GM19463 (cell line): ENCODE results near the gene IGSF8.

Source experiments
- ATAC-seq: cut with Tn5 transposase; IDR thresholded peaks from one replicate; pipeline ENCODE4 v1.9.1; 2021; ENCODE audit warnings: mild to moderate bottlenecking, moderate library complexity; ENCODE audit not compliant: unreplicated experiment

The IGSF8 gene, protein sequence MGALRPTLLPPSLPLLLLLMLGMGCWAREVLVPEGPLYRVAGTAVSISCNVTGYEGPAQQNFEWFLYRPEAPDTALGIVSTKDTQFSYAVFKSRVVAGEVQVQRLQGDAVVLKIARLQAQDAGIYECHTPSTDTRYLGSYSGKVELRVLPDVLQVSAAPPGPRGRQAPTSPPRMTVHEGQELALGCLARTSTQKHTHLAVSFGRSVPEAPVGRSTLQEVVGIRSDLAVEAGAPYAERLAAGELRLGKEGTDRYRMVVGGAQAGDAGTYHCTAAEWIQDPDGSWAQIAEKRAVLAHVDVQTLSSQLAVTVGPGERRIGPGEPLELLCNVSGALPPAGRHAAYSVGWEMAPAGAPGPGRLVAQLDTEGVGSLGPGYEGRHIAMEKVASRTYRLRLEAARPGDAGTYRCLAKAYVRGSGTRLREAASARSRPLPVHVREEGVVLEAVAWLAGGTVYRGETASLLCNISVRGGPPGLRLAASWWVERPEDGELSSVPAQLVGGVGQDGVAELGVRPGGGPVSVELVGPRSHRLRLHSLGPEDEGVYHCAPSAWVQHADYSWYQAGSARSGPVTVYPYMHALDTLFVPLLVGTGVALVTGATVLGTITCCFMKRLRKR

DNA sequence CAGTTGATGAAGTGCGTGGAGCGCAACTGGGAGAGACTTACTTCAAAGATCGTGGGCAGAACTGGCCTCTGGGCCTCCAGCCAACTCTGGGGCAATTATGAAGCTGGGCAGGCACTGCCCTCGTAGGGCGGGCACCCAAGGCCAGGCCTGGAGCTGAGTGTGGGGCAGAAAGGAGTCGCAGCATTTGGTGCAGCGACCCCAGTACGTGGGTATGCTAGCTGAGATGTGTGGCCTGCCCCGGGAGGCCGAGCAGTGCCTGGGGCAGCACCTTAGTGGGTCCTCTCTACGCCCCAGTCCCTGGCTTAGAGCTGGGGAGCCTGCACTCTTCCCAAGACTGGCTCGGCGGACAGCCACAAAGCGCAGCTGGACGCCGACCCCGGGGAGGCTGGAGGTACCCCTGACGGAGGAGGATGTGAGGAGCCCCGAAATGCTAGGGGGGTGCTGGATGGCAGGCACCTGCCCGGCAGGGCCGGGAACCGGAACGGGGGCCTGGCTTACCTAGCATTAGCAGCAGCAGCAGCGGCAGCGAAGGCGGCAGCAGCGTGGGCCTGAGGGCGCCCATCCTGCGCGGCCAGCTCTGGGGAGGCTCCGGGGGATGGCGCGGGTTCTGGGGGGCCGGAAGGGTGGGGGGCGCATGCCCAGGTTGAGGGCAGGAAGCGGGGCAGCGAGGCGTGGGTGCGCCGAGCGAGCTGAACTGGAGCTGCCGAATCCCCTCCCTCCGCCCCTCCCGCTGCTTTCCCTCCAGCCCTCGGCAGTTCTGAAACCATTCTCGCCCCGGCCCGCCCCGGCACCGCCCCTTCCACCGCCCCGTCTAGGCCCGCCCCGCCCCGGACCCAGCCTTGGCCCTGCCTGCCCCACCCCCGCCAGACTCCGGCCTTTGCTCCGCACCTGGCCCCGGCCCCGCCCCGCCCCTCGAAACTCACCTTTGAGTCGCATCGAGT, at the start of gene IGSF8:
IGSF8 (minus strand) TSS at position 709 of the 941 bp plus-strand sequence; CDS start at position 562, 147 bp downstream.
- peak; percentile 52 for ATAC-seq

DNA sequence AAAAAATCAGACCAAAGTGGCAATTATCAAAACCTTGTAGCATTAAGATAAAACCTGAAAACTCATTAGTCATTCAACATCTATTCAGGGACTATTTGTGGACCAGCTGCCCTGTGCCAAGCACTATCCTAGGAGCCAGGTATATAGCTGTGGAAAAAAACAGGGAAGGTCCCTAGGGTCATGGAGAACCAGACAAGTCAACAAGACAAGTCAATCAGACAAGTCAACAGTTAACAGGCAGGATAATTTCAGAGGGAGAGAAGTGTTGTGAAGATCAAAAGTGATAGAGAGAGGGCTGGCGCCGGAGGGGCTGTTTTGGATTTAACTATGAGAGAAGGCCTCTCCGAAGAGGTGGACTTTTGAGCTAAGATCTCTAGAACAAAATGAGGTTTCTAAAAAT, 49.7 kb upstream of the IGSF8 start:
- ATAC-seq = no peak

DNA sequence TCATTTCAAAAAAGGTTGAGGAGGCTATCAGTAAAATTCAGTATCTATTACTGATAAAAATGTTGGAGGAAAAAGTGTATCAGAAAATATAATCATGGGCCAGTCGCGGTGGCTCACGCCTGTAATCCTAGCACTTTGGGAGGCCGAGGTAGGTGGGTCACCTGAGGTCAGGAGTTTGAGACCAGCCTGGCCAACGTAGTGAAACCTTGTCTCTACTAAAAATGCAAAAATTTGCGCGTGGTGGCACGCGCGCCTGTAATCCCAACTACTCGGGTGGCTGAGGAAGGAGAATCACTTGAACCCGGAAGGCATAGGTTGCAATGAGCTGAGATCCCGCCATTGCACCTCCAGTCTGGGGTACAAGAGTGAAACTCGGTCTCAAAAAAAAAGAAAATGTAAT, 47.7 kb upstream of the IGSF8 start:
- no peak for ATAC-seq

DNA sequence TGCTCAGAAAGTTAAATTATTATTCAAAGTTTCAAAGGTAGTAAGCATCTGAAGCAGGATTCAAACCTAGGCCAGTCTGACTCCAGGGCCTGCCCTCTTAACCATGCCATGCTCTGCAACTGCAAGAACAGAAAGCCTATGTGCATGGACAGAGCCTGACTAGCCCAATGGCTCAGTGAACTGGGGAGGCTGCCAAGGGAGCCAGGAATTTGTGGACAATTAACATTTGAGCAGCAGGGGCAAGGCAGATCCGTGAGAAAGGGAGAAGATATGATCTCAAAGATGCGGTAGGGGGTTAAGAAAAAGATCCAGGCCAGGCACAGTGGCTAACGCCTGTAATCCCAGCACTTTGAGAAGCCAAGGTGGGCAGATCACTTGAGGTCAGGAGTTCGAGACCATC, 46.5 kb upstream of the IGSF8 start:
- ATAC-seq = no peak

DNA sequence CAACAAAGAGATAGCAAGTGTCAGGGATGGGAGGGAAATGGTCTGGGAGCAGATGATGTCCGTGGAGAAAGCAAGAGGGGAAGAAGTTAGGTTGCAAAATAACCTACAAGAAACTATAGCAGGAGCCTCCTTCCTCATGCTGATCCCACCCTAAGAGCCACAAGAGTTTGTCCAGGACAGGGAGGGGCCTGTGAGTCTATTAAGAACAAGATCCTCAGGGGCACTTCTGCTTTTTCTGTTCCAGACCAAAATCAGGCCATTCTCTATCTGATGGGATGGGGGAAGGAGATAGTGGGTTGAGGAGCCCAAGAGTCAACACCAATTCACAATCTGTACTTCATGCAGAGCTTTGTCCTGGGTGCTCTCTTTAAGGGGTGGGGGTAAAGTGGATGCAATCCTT, 45.3 kb upstream of the IGSF8 start:
- no peak for ATAC-seq

DNA sequence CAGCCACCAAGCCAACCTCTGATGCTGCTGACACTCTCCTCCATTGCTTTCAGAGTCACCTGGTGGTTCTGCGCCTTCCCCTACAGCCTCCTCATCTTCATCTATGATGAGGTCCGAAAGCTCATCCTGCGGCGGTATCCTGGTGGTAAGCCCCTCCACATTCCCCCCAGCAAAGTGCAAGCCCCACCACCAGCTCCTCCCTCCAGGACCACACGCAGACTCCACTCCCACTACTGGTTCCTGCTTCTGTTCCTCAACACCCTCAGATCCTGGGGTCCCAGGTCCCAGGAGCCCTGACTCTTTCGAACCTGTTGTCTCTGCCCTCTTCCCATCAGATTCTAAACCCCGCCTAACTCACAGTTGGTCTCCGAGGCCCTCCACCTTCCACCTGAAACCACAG, 41.4 kb upstream of the IGSF8 start:
- ATAC-seq = no peak

DNA sequence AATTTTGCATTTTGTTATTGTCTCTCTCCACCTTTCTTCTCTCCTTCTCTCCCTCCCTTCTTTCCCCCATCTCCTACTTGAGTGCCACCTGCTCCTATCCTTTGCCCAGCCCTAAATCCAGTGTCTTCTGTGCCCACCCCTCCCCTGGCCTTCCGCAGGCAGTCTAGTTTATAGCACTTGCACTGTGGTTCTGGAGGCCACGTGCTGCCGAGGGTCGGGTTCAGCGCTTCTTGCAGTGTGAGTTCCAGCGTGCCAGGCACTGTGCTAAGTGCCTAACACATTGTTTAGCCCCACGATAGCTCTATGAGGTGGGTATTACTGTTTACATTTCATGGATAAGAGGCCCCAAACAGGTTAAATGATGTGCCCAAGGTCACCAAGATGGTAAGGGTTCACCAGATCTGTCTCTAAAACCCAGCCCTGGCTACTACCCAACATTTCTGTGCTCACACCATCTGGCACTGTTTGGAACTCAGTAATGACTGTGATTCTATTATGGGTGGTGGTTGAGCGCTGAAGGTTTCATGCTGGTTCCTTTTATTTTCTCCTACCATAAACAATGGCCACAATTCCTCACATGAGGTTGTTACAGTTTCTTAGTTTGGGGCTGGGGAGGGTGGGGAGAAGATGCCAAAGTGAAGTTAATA, 38.9 kb upstream of the IGSF8 start:
- no peak for ATAC-seq

DNA sequence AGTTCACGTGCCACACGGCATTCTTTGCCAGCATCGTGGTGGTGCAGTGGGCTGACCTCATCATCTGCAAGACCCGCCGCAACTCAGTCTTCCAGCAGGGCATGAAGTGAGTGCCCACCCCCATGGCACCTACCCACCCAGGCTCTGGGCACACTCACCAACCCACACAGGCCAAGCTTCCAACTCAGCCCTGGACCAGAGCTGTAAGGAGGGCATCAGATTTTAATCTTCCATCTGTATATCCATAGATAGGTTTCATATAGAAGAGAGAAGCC, 38.4 kb upstream of the IGSF8 start:
- no peak for ATAC-seq

DNA sequence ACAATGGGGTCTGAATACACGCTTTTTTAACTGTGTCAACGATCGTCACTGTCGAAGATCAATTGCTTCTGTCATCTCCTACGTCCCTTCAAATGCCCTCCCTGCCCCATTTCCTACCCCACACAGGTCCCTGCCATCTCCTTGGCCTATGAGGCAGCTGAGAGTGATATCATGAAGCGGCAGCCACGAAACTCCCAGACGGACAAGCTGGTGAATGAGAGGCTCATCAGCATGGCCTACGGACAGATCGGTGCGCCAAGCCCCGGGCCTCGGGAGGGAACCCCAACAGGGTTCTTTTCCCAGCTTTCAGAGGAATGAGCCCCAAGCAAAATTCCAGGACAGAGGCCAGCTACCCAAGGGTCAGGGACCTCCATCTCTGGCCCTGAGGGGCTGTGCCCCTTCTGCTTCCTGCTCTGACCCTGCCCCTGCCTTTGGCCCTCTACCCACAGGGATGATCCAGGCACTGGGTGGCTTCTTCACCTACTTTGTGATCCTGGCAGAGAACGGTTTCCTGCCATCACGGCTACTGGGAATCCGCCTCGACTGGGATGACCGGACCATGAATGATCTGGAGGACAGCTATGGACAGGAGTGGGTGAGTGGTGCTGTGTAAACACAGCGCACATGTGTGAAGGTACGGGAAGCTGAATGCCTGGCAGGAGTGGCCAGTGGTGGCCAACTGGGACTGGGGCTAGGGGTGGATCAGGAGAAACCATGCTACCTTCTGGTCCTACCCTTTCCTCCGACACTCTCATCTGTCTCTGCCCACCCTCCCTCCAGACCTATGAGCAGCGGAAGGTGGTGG, 37.9 kb upstream of the IGSF8 start:
- no peak for ATAC-seq

DNA sequence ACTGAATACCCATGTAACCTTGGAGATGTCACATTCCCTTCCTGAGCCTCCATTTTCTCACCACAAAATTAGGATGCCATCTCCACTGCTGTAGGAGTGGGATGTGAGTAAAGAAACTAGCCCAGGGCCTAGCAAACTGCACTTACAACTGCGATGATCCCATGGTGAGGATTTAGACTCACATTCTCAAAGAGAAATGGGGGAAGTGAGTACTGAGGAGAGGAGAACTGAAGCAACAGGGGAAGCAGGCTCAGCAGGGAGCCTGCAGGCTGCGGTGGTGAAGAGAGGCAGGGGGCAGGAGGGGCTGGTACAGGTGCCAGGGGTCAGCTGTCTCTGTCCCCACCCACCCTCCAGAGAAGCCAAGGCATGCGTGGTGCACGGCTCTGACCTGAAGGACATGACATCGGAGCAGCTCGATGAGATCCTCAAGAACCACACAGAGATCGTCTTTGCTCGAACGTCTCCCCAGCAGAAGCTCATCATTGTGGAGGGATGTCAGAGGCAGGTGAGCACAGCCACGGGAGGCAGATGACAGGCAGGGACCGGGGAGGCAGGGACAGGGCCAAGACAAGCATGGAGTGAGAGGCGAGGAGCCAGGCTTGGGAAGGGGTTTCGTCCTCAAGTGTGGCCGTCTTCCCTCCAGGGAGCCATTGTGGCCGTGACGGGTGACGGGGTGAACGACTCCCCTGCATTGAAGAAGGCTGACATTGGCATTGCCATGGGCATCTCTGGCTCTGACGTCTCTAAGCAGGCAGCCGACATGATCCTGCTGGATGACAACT, 36.6 kb upstream of the IGSF8 start:
- no peak for ATAC-seq

DNA sequence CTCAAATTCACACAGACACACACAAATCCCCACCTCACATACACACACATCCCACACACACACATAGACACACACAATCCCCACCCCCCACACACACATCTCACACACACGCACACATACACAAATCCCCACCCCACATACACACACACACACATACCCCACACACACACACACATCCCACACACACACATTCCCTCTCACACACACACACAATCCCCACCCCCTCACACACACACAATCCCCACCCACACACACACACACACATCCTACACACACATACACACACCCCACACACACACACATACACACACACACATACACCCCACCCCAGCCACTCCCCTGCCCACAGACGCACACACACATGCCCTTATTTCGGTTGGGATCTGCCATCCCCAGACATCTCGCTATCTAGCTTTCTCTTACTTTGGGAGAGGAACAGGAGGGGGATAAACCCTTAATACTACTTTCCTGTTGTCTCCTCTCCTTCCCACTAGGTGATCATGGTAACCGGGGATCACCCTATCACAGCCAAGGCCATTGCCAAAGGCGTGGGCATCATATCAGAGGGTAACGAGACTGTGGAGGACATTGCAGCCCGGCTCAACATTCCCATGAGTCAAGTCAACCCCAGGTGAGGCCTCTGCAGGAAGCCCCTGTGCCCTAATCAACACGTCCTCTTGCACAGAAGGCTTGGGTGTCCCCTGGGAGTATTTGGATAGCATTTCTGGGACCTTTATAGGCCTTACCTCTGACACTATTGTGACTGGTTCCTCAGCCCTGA, 35.8 kb upstream of the IGSF8 start:
- no peak for ATAC-seq

DNA sequence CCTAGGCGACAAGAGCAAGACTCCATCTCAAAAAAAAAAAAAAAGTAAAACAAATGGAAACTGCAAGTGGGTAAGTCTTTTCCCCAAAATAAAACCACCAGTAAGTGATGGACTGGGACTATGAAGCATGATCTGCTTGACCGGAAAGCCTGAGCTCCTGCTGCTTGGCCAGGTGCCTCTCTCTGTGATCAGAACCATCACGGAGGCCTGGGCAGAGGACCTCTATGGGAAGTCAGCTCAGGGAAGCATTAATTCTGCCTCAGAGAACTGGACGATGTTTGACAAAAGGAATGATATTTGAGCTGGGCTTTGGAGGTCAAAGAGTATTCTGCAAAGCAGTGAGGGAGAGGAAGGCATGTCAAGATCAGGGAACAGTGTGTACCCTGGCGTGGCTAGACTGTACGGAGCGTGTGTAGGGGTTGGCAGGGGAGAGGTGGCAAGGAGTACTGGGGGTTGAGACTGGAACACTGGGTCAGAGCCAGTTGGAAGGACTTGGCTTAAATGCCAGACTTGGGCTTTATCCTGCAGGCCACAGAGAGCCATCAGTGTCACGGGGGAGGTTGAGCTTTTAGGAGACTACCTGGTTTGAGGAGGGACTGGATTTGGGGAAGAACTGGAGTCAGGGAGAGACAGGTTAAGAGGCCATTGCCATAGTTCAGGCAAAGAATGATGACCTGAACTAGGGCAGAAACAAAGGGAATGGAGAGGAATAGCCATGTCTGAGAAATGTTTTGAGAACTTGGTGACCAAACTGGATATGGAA, 33.6 kb upstream of the IGSF8 start:
- ATAC-seq = no peak

DNA sequence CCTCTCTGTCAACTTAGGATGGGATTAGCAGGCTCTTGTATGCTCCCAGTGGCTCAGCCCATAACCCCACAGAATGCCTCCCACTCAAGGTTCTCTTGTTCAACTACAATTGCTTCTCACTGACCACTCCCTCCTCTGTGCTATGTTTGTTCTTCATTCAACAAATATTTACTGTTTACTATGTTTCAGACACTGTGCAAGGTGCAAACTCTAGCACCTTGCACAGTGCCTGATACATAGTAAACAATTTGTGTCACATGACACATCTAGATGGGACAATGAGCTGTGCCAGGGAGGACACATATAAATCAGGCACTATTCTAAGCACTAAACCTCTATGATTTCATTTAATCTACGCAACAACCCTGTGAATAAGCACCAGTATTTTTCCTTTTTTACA, 32.5 kb upstream of the IGSF8 start:
- no peak for ATAC-seq

DNA sequence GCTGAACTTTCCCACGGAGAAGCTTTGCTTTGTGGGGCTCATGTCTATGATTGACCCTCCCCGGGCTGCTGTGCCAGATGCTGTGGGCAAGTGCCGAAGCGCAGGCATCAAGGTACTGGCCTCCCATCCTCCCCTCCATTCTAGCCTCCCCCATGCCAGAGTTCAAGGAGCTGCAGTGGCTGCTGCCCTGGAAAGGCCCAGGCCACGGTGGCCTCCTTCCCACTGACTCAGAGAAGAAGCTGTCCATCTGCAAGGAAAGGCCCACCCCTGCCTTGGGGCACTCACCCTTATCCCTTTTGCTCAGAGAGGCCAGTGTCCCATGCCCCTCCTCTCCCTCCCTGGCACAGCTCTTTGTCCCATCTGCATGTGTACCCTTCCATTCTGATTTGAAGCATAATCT, 32.1 kb upstream of the IGSF8 start:
- ATAC-seq = no peak

DNA sequence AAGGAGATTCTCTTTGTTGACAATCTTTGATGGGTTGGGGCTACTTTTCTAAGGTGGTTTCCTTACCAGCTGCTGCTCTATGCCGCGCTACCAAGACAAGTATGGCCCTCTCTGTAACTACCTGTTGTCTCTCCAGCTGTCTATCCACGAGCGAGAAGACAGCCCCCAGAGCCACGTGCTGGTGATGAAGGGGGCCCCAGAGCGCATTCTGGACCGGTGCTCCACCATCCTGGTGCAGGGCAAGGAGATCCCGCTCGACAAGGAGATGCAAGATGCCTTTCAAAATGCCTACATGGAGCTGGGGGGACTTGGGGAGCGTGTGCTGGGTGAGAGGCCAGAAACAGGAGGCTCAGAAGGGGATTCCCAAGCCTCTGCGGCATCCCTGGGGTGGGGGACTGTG, 31.5 kb upstream of the IGSF8 start:
- no peak for ATAC-seq

DNA sequence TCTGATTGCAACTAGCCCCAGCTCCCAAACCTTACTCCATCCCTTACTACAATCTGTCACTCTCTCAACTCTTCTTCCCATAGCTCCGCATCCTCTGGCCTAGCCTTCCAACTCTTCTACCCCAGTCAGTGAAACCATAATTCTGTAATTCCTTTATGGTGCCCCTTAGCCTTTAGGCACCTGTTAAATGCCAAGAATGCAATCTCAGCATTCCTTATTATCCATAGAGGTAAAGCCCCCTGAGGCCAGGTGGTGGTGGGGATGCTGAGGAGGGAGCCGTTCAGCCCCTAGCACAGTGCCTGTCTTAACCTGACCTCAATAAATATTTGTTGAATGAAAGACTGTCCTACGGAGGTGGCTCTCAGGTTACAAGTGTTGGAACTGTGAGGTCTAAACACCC, 31.1 kb upstream of the IGSF8 start:
- no peak for ATAC-seq

DNA sequence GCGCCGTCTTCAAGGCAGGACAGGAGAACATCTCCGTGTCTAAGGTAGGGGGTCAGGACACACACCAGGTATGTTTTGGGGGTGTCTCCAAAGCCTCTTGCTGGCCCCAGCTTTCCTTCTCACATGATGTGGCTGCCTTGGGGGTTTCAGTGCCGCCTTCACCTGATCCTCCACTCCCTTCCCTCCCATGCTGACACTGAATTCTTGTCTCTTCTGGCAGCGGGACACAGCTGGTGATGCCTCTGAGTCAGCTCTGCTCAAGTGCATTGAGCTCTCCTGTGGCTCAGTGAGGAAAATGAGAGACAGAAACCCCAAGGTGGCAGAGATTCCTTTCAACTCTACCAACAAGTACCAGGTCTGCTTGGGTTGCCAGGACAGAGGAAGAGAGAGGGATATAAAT, 30.6 kb upstream of the IGSF8 start:
- no peak for ATAC-seq

DNA sequence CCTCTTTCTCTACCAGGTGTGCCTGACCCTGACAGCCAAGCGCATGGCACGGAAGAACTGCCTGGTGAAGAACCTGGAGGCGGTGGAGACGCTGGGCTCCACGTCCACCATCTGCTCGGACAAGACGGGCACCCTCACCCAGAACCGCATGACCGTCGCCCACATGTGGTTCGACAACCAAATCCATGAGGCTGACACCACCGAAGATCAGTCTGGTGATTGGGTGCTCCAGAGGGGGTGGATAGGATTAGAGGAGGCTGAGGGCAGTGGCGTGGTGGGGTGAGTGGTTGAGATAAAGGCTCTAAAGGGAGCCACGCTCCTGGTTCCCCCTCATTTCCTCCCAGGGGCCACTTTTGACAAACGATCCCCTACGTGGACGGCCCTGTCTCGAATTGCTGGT, 30.2 kb upstream of the IGSF8 start:
- ATAC-seq = no peak
